Epithelial cell of esophagus (primary cell): ENCODE results near the gene CFAP210.
"Not testable (repeated sequence)": the region's sequence is repeated elsewhere in the genome, so short reads cannot be mapped to it uniquely, and the experiment has no call there.

Source experiments
- DNase-seq: peaks from one replicate; pipeline ENCODE4 v3.0.0; 2010; ENCODE audit warnings: low read depth
- H3K4me3 ChIP-seq: 2 replicates; pipeline ENCODE4 v1.5.1; 2011; ENCODE audit warnings: mild to moderate bottlenecking, low read length, control low read depth
- TF ChIP-seq, protein P1 (sequence below): IDR thresholded peaks from 2 replicates; pipeline ENCODE4 v1.5.1; 2011; ENCODE audit warnings: low read depth, mild to moderate bottlenecking, low read length, control low read depth, inconsistent platforms; ENCODE audit not compliant: insufficient read depth; ENCODE audit errors: missing control alignments

The CFAP210 gene

GRCh38 chr2:169599568-169599967 is 94.6 kb downstream of the CFAP210 start:
- TF ChIP-seq, protein P1, sequence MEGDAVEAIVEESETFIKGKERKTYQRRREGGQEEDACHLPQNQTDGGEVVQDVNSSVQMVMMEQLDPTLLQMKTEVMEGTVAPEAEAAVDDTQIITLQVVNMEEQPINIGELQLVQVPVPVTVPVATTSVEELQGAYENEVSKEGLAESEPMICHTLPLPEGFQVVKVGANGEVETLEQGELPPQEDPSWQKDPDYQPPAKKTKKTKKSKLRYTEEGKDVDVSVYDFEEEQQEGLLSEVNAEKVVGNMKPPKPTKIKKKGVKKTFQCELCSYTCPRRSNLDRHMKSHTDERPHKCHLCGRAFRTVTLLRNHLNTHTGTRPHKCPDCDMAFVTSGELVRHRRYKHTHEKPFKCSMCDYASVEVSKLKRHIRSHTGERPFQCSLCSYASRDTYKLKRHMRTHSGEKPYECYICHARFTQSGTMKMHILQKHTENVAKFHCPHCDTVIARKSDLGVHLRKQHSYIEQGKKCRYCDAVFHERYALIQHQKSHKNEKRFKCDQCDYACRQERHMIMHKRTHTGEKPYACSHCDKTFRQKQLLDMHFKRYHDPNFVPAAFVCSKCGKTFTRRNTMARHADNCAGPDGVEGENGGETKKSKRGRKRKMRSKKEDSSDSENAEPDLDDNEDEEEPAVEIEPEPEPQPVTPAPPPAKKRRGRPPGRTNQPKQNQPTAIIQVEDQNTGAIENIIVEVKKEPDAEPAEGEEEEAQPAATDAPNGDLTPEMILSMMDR = no peak
- no peak overlapping the region for H3K4me3 ChIP-seq
- DNase-seq = no peak

- no peak for DNase-seq
- TF ChIP-seq, protein P1 = no peak
Observed at GRCh38 chr2:169598982-169599381, 95.2 kb downstream of the CFAP210 start.

GRCh38 chr2:169596546-169596945 is 97.7 kb downstream of the CFAP210 start:
- not testable (repeated sequence) for H3K4me3 ChIP-seq, DNase-seq

More at GRCh38 chr2:169598982-169599381, 95.2 kb downstream of the CFAP210 start:
- no peak overlapping the region for H3K4me3 ChIP-seq
